Measurements from ENCODE around the gene ELMO1.

The ELMO1 gene

GRCh38 chr7:37061849-37062559 is 386.7 kb downstream of the ELMO1 start:
- H3K4me3 ChIP-seq (ENCODE audit: low read depth, low read length), result no peak overlapping the region
- H3K4me1 ChIP-seq (ENCODE audit: control insufficient read depth, insufficient read depth, low read length, unreplicated experiment), result no peaks in the 10 kb centered on the region
- H3K36me3 ChIP-seq (ENCODE audit: insufficient read depth, low read length), result no peaks in the 10 kb centered on the region
- H3K79me2 ChIP-seq (ENCODE audit: control insufficient read depth, insufficient read depth, low read length, unreplicated experiment), result no peaks in the 10 kb centered on the region
- no peak overlapping the region for H2AFZ ChIP-seq (ENCODE audit: low read length, unreplicated experiment)
- H3K27me3 ChIP-seq (ENCODE audit: insufficient read depth, low read length), result no peaks in the 10 kb centered on the region; the same call in 1 of the 2 replicates
- H3K27ac ChIP-seq (ENCODE audit: low read depth, low read length), result no peak overlapping the region

GRCh38 chr7:37056234-37056912 is 392.3 kb downstream of the ELMO1 start:
- Histone ChIP-seq H3K79me2 (ENCODE audit: control insufficient read depth, insufficient read depth, low read length, unreplicated experiment) (no peaks in the 10 kb centered on the region), H2AFZ (ENCODE audit: low read length, unreplicated experiment) (no peak overlapping the region), H3K27ac (ENCODE audit: low read depth, low read length) (no peak overlapping the region), H3K4me1 (ENCODE audit: control insufficient read depth, insufficient read depth, low read length, unreplicated experiment) (no peaks in the 10 kb centered on the region), H3K4me3 (ENCODE audit: low read depth, low read length) (no peak overlapping the region), H3K27me3 (ENCODE audit: insufficient read depth, low read length) (no peaks in the 10 kb centered on the region; the same call in 1 of the 2 replicates), H3K36me3 (ENCODE audit: insufficient read depth, low read length) (no peaks in the 10 kb centered on the region)

GRCh38 chr7:37054624-37055241 is 393.9 kb downstream of the ELMO1 start:
- Histone ChIP-seq H3K4me3 (ENCODE audit: low read depth, low read length) (no peak overlapping the region), H3K36me3 (ENCODE audit: insufficient read depth, low read length) (no peaks in the 10 kb centered on the region), H3K4me1 (ENCODE audit: control insufficient read depth, insufficient read depth, low read length, unreplicated experiment) (no peaks in the 10 kb centered on the region), H3K79me2 (ENCODE audit: control insufficient read depth, insufficient read depth, low read length, unreplicated experiment) (no peaks in the 10 kb centered on the region), H3K27me3 (ENCODE audit: insufficient read depth, low read length) (no peaks in the 10 kb centered on the region; the same call in 1 of the 2 replicates), H3K27ac (ENCODE audit: low read depth, low read length) (no peak overlapping the region), H2AFZ (ENCODE audit: low read length, unreplicated experiment) (no peak overlapping the region)

DNA sequence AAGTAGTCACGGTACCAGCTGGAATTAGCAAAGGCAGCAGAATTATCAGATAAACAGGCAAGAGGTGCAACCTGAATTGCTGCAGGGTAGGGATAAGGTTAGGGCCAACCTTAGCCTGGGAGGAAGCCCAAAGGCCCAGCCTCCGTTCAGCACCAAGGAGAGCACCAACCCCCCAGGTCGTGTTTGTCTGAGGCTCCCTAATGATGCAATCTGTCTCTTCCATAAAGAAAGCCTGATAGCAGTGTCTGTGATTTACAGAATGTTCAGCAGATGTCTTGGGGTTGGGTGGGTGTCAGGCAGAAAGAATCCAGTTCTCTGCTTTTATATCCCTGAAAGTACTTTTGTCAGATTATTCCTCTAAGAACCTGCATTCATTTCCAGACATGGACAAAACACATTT is 396.0 kb downstream of the ELMO1 start:
- Histone ChIP-seq H3K79me2 (ENCODE audit: control insufficient read depth, insufficient read depth, low read length, unreplicated experiment) (no peaks in the 10 kb centered on the region), H3K27me3 (ENCODE audit: insufficient read depth, low read length) (no peaks in the 10 kb centered on the region; the same call in 1 of the 2 replicates), H2AFZ (ENCODE audit: low read length, unreplicated experiment) (no peak overlapping the region), H3K36me3 (ENCODE audit: insufficient read depth, low read length) (no peaks in the 10 kb centered on the region), H3K27ac (ENCODE audit: low read depth, low read length) (no peak overlapping the region), H3K4me3 (ENCODE audit: low read depth, low read length) (no peak overlapping the region), H3K4me1 (ENCODE audit: control insufficient read depth, insufficient read depth, low read length, unreplicated experiment) (no peaks in the 10 kb centered on the region)

GRCh38 chr7:37050801-37051200 is 397.9 kb downstream of the ELMO1 start:
- Histone ChIP-seq H3K27me3 (ENCODE audit: insufficient read depth, low read length) (no peaks in the 10 kb centered on the region), H3K4me1 (ENCODE audit: control insufficient read depth, insufficient read depth, low read length, unreplicated experiment) (no peaks in the 10 kb centered on the region), H3K27ac (ENCODE audit: low read depth, low read length) (no peak overlapping the region), H3K4me3 (ENCODE audit: low read depth, low read length) (no peak overlapping the region), H3K79me2 (ENCODE audit: control insufficient read depth, insufficient read depth, low read length, unreplicated experiment) (no peaks in the 10 kb centered on the region), H3K36me3 (ENCODE audit: insufficient read depth, low read length) (no peaks in the 10 kb centered on the region), H2AFZ (ENCODE audit: low read length, unreplicated experiment) (no peak overlapping the region)

DNA sequence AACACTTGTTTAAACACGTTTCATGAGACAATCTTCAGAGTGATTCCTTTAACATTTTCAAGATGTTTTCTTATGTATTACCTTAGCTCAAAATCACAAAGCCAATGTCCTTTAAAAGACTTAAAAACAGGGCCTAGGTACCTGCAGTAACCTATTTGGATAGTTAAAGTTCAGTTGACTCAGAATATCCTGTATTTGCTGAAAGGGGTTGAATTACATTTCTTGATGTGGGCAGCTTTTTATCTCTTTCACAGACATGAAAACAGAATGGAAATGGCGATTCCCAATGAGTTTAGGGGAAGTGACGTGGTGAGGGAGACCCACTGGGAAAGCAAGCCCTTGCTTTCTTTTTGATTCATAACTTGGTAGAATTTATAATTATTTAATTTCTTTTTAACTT is 400.0 kb downstream of the ELMO1 start:
- Histone ChIP-seq H3K79me2 (ENCODE audit: control insufficient read depth, insufficient read depth, low read length, unreplicated experiment) (no peaks in the 10 kb centered on the region), H2AFZ (ENCODE audit: low read length, unreplicated experiment) (no peak overlapping the region), H3K4me1 (ENCODE audit: control insufficient read depth, insufficient read depth, low read length, unreplicated experiment) (no peaks in the 10 kb centered on the region), H3K4me3 (ENCODE audit: low read depth, low read length) (no peak overlapping the region), H3K27ac (ENCODE audit: low read depth, low read length) (no peak overlapping the region), H3K36me3 (ENCODE audit: insufficient read depth, low read length) (no peaks in the 10 kb centered on the region), H3K27me3 (ENCODE audit: insufficient read depth, low read length) (no peaks in the 10 kb centered on the region)

DNA sequence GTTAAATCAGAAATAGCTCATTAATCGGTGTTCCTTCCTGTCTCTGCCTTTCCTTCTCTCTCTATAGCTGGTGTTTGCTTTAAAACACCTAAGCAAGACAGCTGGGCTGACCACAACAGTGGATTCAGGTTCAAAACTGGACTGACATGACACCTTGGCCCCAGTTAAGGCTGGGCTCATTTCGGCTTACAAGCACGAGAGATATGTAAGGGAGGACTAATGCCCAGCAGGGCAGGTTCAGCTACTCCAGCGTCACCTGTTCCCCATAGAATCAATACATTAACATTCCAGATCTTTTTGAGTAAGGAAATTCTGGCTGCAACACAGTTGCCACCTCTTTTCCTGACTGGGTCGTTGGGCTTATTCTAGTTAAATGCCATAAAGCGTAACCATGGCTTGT is 401.4 kb downstream of the ELMO1 start:
- H3K27ac ChIP-seq (ENCODE audit: low read depth, low read length), result no peak overlapping the region

GRCh38 chr7:37046531-37047079 is 402.1 kb downstream of the ELMO1 start:
- Histone ChIP-seq H3K79me2 (ENCODE audit: control insufficient read depth, insufficient read depth, low read length, unreplicated experiment) (no peaks in the 10 kb centered on the region), H3K27ac (ENCODE audit: low read depth, low read length) (no peak overlapping the region), H2AFZ (ENCODE audit: low read length, unreplicated experiment) (peak overlapping the region; percentile 30), H3K36me3 (ENCODE audit: insufficient read depth, low read length) (no peaks in the 10 kb centered on the region), H3K27me3 (ENCODE audit: insufficient read depth, low read length) (no peaks in the 10 kb centered on the region), H3K4me3 (ENCODE audit: low read depth, low read length) (no peak overlapping the region), H3K4me1 (ENCODE audit: control insufficient read depth, insufficient read depth, low read length, unreplicated experiment) (no peaks in the 10 kb centered on the region)

More for the DNA sequence above, 401.4 kb downstream of the ELMO1 start:
- Histone ChIP-seq H3K79me2 (ENCODE audit: control insufficient read depth, insufficient read depth, low read length, unreplicated experiment) (no peaks in the 10 kb centered on the region), H2AFZ (ENCODE audit: low read length, unreplicated experiment) (no peak overlapping the region), H3K36me3 (ENCODE audit: insufficient read depth, low read length) (no peaks in the 10 kb centered on the region), H3K27me3 (ENCODE audit: insufficient read depth, low read length) (no peaks in the 10 kb centered on the region), H3K4me1 (ENCODE audit: control insufficient read depth, insufficient read depth, low read length, unreplicated experiment) (no peaks in the 10 kb centered on the region), H3K4me3 (ENCODE audit: low read depth, low read length) (no peak overlapping the region)

DNA sequence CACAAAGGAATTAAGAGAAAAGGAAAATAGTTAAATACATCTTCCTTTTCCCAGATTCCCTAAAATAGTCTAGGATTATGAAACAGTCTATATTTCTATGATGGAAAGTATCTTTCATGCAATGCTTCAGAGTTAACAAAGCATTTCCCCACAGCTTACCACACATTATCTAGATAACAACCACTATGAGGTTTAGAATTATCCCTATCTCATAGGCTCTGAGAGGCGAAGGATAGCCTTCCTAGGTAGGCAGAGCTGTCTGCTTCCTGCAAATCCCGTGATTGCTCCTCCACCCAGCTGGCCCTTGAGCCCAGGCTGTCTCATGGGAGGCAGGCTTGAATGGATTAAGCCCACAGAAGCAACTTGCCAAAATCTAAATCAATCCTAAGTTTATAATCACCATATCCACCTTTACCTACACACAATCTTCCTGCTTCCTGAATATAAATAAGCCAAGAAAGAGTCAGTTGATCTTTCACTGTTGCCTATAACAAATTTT is 402.9 kb downstream of the ELMO1 start:
- no peaks in the 10 kb centered on the region for H3K36me3 ChIP-seq (ENCODE audit: insufficient read depth, low read length)
- no peaks in the 10 kb centered on the region for H3K79me2 ChIP-seq (ENCODE audit: control insufficient read depth, insufficient read depth, low read length, unreplicated experiment)
- H2AFZ ChIP-seq (ENCODE audit: low read length, unreplicated experiment), result no peak overlapping the region
- no peak overlapping the region for H3K4me3 ChIP-seq (ENCODE audit: low read depth, low read length)
- H3K27me3 ChIP-seq (ENCODE audit: insufficient read depth, low read length), result no peaks in the 10 kb centered on the region
- H3K27ac ChIP-seq (ENCODE audit: low read depth, low read length), result no peak overlapping the region
- H3K4me1 ChIP-seq (ENCODE audit: control insufficient read depth, insufficient read depth, low read length, unreplicated experiment), result no peaks in the 10 kb centered on the region

DNA sequence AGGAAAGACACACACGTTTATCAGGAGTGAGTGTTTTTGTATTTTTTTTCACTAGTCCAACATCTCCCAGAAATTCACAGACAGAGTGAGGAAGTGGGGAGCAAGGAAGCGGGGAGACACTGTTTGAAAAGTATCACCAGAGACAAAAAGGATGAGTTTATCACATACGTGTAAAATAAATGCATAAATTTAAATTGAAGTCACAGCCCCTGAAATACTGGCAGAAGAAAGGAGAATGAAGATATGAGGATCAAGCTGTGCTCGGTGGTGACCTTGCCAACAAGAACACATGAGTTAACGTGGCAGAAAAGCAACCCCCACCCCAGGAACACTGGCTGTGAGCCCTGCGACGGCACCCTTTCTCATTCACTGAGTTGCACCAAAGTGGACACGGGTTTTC is 407.2 kb downstream of the ELMO1 start:
- Histone ChIP-seq H3K4me3 (ENCODE audit: low read depth, low read length) (no peak overlapping the region), H2AFZ (ENCODE audit: low read length, unreplicated experiment) (no peak overlapping the region), H3K4me1 (ENCODE audit: control insufficient read depth, insufficient read depth, low read length, unreplicated experiment) (no peaks in the 10 kb centered on the region), H3K27ac (ENCODE audit: low read depth, low read length) (no peak overlapping the region), H3K79me2 (ENCODE audit: control insufficient read depth, insufficient read depth, low read length, unreplicated experiment) (no peaks in the 10 kb centered on the region), H3K36me3 (ENCODE audit: insufficient read depth, low read length) (no peaks in the 10 kb centered on the region), H3K27me3 (ENCODE audit: insufficient read depth, low read length) (no peaks in the 10 kb centered on the region)
